Gastroesophageal sphincter (tissue), 4 donors: Measurements from ENCODE around the gene MPHOSPH8. TPM values are rescaled to one million over a fixed set of nuclear protein-coding genes. Genes with fewer than 3 reads are reported as not detected.

Experiments used
- ATAC-seq: fragments of 150-250 bp; one replicate; pipeline ENCODE4 v1.9.1; 2016; ENCODE audit warnings: mild to moderate bottlenecking, moderate library complexity
- H3K27ac ChIP-seq, 4 donors: fragments of 200-600 bp; sonication (generic) in 3 of 4; 1 replicate in 3 of 4; 2 replicates in 1 of 4; pipeline ENCODE4 v1.5.1; 2016 to 2019
- H3K27me3 ChIP-seq: fragments of 200-600 bp; sonication (generic); one replicate; pipeline ENCODE4 v1.5.1; 2019
- H3K36me3 ChIP-seq, 2 donors: fragments of 200-600 bp; sonication (generic); one replicate each; pipeline ENCODE4 v1.5.1; 2019; ENCODE audit warnings: control low read depth in 1 of 2
- H3K4me1 ChIP-seq, 3 donors: fragments of 200-600 bp; sonication (generic); 1 replicate in 2 of 3; 2 replicates in 1 of 3; pipeline ENCODE4 v1.5.1; 2016 to 2019; ENCODE audit warnings: control low read depth in 2 of 3
- H3K4me3 ChIP-seq, 2 donors: fragments of 200-600 bp; sonication (generic); one replicate each; pipeline ENCODE4 v1.5.1; 2019; ENCODE audit warnings: mild to moderate bottlenecking in 1 of 2, moderate library complexity in 1 of 2
- H3K9me3 ChIP-seq, 3 donors: fragments of 200-600 bp; sonication (generic); one replicate each; pipeline ENCODE4 v1.5.1; 2017 to 2019; ENCODE audit warnings: control low read depth in 2 of 3
- EP300 ChIP-seq: sonication (generic); formaldehyde crosslinking; IDR thresholded peaks from one replicate; pipeline ENCODE4 v1.6.1; 2017; ENCODE audit warnings: antibody characterized with exemption, mild to moderate bottlenecking
- POLR2A ChIP-seq, 2 donors: fragments of 450-650 bp; IDR thresholded peaks; one replicate each; pipeline ENCODE4 v1.6.1; 2017; ENCODE audit warnings: antibody characterized with exemption in 2 of 2, mild to moderate bottlenecking in 2 of 2, moderate library complexity in 1 of 2
- POLR2AphosphoS5 ChIP-seq: sonication (generic); formaldehyde crosslinking; IDR thresholded peaks from one replicate; pipeline ENCODE4 v1.6.1; 2017; ENCODE audit warnings: antibody characterized with exemption
- WGBS, 2 donors: methylation state at CpG; one replicate each; pipeline ENCODE4 v1.1.5; 2018; ENCODE audit warnings: low coverage in 1 of 2; 5-methylcytosine and 5-hydroxymethylcytosine counted together
- total RNA-seq, 4 donors: library from RNA; depleted of rRNA; stranded (reverse); fragments of >200 nt; gene quantifications; one replicate each; pipeline ENCODE4 v1.1.0, GENCODE V29; 2016
- TF ChIP-seq, protein P1 (sequence below), 4 experiments: fragments of 200-600 bp in 2 of 4; fragments of 450-650 bp in 2 of 4; sonication (generic) in 1 of 4; IDR thresholded peaks; one replicate each; pipeline ENCODE4 v1.5.1; 2017 to 2019; ENCODE audit warnings: antibody characterized with exemption in 4 of 4, mild to moderate bottlenecking in 2 of 4, moderate library complexity in 2 of 4

Gene MPHOSPH8
- total RNA-seq, 4 donors from 2014 or later: 36.1 to 49.8 (median 42.3) TPM

DNA sequence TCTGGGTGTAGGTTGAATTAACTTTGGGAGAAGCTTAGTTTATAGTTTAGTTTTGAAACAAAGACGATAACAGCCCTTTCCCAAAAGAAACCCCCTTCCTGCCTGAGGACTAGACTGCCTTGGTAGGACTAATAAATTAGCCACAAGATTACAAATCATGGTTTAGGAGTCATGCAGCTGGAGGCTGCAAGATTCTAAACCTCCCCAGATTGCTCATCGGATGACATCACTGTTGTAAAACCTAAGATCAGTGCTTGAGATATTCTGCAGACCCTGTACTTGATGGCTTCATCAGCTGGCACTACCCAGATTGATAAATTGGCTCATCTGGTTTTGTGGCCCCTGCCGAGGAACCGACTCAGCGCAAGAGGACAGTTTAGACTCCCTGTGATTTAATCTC is 35.9 kb upstream of the MPHOSPH8 start:
- no peaks in the 10 kb centered on the region for H3K9me3 ChIP-seq
- H3K27me3 ChIP-seq: peaks cover 29% of the 10 kb centered on the region
- H3K27ac ChIP-seq: no peak overlapping the region
- no peak for ATAC-seq
- peaks cover 0 to 12% (median 4%) of the 10 kb centered on the region in 3 donors for H3K4me1 ChIP-seq
- H3K4me3 ChIP-seq: no peak overlapping the region
- H3K36me3 ChIP-seq: no peaks in the 10 kb centered on the region
- TF ChIP-seq EP300: no peak
- TF ChIP-seq POLR2AphosphoS5: no peak
- TF ChIP-seq, protein P1, sequence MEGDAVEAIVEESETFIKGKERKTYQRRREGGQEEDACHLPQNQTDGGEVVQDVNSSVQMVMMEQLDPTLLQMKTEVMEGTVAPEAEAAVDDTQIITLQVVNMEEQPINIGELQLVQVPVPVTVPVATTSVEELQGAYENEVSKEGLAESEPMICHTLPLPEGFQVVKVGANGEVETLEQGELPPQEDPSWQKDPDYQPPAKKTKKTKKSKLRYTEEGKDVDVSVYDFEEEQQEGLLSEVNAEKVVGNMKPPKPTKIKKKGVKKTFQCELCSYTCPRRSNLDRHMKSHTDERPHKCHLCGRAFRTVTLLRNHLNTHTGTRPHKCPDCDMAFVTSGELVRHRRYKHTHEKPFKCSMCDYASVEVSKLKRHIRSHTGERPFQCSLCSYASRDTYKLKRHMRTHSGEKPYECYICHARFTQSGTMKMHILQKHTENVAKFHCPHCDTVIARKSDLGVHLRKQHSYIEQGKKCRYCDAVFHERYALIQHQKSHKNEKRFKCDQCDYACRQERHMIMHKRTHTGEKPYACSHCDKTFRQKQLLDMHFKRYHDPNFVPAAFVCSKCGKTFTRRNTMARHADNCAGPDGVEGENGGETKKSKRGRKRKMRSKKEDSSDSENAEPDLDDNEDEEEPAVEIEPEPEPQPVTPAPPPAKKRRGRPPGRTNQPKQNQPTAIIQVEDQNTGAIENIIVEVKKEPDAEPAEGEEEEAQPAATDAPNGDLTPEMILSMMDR (IDR thresholded peaks at IDR 0.05): no peak
- no peak for TF ChIP-seq POLR2A (IDR thresholded peaks at IDR 0.05)
- WGBS, 2 donors: 68 to 94% methylated on average over 3 to 4 of the region's 5 CpGs

DNA sequence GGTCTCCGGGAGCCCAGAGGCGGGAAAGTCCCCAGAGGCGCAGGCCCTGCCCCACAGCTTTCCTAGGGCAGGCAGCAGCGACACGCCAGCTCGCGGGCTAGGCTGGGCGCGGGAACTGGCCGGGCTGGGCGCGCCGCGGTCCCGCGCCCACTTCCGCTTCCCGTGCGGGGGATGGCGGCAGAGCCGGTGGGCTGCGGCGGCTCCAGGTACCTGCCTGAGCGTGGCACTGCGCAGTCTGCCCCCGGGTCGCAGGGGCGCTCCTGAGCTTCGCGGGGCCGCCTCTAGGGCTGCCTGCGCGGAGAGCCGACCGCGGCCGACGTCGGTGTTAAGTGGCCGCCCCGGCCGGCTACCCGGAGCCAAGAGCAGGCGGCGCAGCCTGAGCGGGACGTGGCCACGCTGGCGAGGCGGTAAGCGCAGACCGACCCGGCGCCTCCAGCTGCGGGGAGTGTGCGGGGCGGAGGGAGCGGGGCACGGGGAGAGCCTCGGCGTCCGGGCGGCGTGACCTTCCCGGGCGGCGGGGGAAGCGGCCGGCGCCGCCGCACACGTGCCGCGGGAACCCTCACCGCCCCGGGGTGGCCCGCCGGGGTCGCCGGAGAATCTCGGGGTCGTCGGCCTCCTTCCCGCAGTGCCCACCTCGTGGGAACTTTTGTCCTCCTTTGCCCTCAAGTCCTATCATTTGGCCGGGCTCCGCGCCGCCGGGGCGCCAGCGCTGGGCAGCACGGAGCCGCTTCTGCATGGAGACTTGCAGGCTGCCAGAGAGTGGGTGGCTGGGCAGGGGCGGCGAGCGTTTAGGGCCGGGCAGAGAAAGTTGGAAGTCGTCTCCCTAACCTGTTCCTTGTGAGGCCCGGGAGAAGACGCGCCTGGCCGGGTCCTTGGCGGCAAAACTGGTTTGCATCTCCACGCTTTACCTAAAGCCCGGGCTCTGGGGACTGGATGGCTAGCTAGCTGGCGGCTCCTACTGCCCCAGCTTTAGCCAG is 31.4 kb upstream of the MPHOSPH8 start:
- no peaks in the 10 kb centered on the region for H3K9me3 ChIP-seq
- peak overlapping the region in 1 of 4 donors; percentile 8 for H3K27ac ChIP-seq
- ATAC-seq: peak; percentile 60
- peaks cover 0 to 15% (median 4%) of the 10 kb centered on the region in 3 donors for H3K4me1 ChIP-seq
- H3K4me3 ChIP-seq: peak overlapping the region; percentile 62 to 70
- WGBS, 2 donors: no CpG with 5 or more reads among the region's 108 CpGs
- peaks cover 64% of the 10 kb centered on the region for H3K27me3 ChIP-seq
- no peaks in the 10 kb centered on the region for H3K36me3 ChIP-seq
- TF ChIP-seq, protein P1 (IDR thresholded peaks at IDR 0.05): peak in 2 of 4 experiments; percentile 26 to 36
- TF ChIP-seq POLR2AphosphoS5: no peak

DNA sequence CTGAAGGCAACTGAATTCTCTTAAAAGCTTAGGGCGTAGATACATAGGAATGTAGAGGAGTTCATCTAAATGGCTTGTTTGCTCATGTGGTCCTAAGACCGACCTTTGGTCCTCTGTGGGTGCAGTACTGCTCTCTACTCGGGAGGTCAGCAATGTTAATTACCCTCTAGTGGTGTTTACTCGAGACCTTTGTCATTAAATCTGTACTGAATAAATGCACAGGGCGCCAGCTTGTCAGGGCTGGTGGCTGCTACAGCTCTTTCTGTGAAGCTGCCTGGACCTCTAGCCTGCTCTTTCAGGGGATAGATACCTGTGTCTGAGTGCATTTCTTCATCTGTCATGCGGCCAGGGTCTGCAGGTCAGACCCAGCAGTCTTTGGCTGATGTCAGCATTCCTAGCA is 29.2 kb upstream of the MPHOSPH8 start:
- no peak for TF ChIP-seq EP300
- no peak for TF ChIP-seq POLR2A (IDR thresholded peaks at IDR 0.05)
- peaks cover 0 to 15% (median 4%) of the 10 kb centered on the region in 3 donors for H3K4me1 ChIP-seq
- no peak overlapping the region for H3K27ac ChIP-seq
- WGBS, 2 donors: 88 to 100% methylated on average over 4 of the region's 6 CpGs
- no peak overlapping the region for H3K4me3 ChIP-seq
- no peaks in the 10 kb centered on the region for H3K36me3 ChIP-seq
- H3K27me3 ChIP-seq: peaks cover 53% of the 10 kb centered on the region
- H3K9me3 ChIP-seq: no peaks in the 10 kb centered on the region
- ATAC-seq: no peak

DNA sequence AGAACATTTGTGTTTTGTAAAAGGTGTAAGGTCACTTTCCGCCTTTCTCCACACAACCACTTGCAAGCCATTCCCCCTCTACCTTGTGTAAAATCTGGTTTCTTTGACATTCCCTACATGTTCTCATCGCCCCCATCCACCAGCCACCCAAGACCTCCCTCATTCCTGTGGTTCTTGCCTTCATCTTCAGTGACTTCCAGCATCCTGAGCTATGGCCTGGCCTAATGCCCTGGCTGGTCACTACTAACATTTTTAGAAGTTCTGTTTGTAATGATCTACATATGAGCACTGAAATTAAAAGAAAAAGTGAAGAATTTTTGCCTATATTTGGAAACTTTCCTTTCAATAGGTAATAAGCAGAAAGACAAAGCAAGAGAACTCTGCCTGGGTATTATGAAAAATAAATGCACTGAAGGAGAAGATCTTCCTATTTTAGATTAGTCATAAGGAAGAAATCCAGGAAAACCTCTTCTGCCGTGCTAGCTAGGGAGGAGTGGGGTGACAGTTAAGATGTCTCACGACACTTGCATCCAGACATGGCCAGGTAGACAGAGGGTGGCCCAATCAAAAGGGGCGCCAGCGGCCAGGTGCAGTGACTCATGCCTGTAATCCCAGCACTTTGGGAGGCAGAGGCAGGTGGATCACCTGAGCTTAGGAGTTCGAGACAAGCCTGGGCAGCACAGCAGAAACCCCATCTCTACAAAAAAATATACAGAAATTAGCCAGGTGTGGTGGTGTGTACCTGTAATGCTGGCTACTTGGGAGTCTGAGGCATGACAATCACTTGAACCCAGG is 28.1 kb upstream of the MPHOSPH8 start:
- Histone ChIP-seq H3K4me3 (no peak overlapping the region), H3K4me1 (peaks cover 0 to 15% (median 4%) of the 10 kb centered on the region in 3 donors), H3K27ac (no peak overlapping the region), H3K27me3 (peaks cover 50% of the 10 kb centered on the region), H3K36me3 (no peaks in the 10 kb centered on the region), H3K9me3 (no peaks in the 10 kb centered on the region)
- 83 to 92% methylated on average over 2 to 3 of the region's 7 CpGs for WGBS, 2 donors
- ATAC-seq: no peak
- TF ChIP-seq EP300 (no peak), POLR2A (IDR thresholded peaks at IDR 0.05) (no peak), POLR2AphosphoS5 (no peak)
- TF ChIP-seq, protein P1 (IDR thresholded peaks at IDR 0.05): no peak

DNA sequence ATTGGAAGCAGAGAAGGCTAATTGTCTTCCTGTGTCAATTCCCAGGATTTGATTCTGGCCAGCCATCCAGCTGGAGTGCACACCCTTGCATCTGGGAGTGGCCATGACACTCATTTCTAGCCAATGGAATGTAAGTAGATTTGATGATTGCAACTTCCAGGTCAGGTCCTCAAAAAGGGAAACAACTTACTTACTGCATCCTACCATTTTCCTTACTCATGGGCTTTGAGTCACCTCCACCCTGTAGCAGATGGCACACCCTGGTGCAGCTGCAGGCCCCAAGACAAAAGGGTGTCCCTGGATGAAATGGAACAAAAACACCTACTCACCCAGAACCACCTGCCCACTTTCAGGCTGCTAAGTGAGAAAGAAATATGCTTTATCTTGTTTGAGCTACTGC is 27.3 kb upstream of the MPHOSPH8 start:
- H3K4me3 ChIP-seq: no peak overlapping the region
- H3K4me1 ChIP-seq: peaks cover 0 to 15% (median 4%) of the 10 kb centered on the region in 3 donors
- no peak for TF ChIP-seq EP300
- no peak for TF ChIP-seq POLR2A (IDR thresholded peaks at IDR 0.05)
- TF ChIP-seq, protein P1 (IDR thresholded peaks at IDR 0.05): no peak
- TF ChIP-seq POLR2AphosphoS5: no peak
- H3K27me3 ChIP-seq: peaks cover 48% of the 10 kb centered on the region
- H3K36me3 ChIP-seq: no peaks in the 10 kb centered on the region
- ATAC-seq: no peak
- no peaks in the 10 kb centered on the region for H3K9me3 ChIP-seq
- no peak overlapping the region for H3K27ac ChIP-seq
